Lower lobe of right lung (tissue), 2 donors: Measurements from ENCODE around the gene PI4K2A. TPM values are rescaled to one million over a fixed set of nuclear protein-coding genes. Genes with fewer than 3 reads are reported as not detected.
A peak's percentile ranks its signal among the peaks of the same experiment; 100 is the strongest.

ENCODE experiments used
- ATAC-seq, 2 donors: fragments of 200-7000 bp; cut with Tn5 transposase; one replicate each; pipeline ENCODE4 v1.9.1; 2020 to 2022; ENCODE audit warnings: mild to moderate bottlenecking in 2 of 2, moderate library complexity in 2 of 2
- DNase-seq: peaks from one replicate; pipeline ENCODE4 v3.0.0-alpha.2; 2020
- H3K27ac ChIP-seq: fragments of 200-600 bp; one replicate; pipeline ENCODE4 v1.8.0; 2022
- H3K27me3 ChIP-seq: fragments of 200-600 bp; one replicate; pipeline ENCODE4 v1.8.0; 2022; ENCODE audit warnings: low read depth
- H3K36me3 ChIP-seq: fragments of 200-600 bp; one replicate; pipeline ENCODE4 v1.8.0; 2022; ENCODE audit warnings: mild to moderate bottlenecking
- H3K4me1 ChIP-seq: fragments of 200-600 bp; one replicate; pipeline ENCODE4 v1.8.0; 2022
- H3K4me3 ChIP-seq: fragments of 200-600 bp; one replicate; pipeline ENCODE4 v1.8.0; 2022; ENCODE audit warnings: mild to moderate bottlenecking
- H3K9me3 ChIP-seq: fragments of 200-600 bp; one replicate; pipeline ENCODE4 v1.8.0; 2022
- intact Hi-C: fragments of 100-400 bp; cut with DNase I; formaldehyde crosslinking; loops from one replicate; pipeline ENCODE4 v1.11.0; 2022
- total RNA-seq: library from RNA; stranded (reverse); fragmentation: NEBNext Ultra II Directional; extraction: Animal tissue kit (Norgen Biotek cat#: 25700); gene quantifications from one replicate; pipeline ENCODE4 v1.2.1, GENCODE V29; 2021
- TF ChIP-seq, protein P1 (sequence below): fragments of 200-600 bp; IDR thresholded peaks from one replicate; pipeline ENCODE4 v1.8.0; 2022; ENCODE audit warnings: antibody characterized with exemption, mild to moderate bottlenecking
- donor health status: DM: no; HTN: yes; CAD: no; lungs with severe emphysema.

Gene PI4K2A
- total RNA-seq, 1 donor from 2014 or later, result 29.7 TPM

- no peaks in the 10 kb centered on the region for H3K9me3 ChIP-seq
- TF ChIP-seq, protein P1, sequence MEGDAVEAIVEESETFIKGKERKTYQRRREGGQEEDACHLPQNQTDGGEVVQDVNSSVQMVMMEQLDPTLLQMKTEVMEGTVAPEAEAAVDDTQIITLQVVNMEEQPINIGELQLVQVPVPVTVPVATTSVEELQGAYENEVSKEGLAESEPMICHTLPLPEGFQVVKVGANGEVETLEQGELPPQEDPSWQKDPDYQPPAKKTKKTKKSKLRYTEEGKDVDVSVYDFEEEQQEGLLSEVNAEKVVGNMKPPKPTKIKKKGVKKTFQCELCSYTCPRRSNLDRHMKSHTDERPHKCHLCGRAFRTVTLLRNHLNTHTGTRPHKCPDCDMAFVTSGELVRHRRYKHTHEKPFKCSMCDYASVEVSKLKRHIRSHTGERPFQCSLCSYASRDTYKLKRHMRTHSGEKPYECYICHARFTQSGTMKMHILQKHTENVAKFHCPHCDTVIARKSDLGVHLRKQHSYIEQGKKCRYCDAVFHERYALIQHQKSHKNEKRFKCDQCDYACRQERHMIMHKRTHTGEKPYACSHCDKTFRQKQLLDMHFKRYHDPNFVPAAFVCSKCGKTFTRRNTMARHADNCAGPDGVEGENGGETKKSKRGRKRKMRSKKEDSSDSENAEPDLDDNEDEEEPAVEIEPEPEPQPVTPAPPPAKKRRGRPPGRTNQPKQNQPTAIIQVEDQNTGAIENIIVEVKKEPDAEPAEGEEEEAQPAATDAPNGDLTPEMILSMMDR, result no peak
- H3K4me1 ChIP-seq, result no peaks in the 10 kb centered on the region
- no peaks in the 10 kb centered on the region for H3K27me3 ChIP-seq
- DNase-seq (peak; percentile 65), ATAC-seq (peak; percentile 80 to 87)
- no peaks in the 10 kb centered on the region for H3K36me3 ChIP-seq
- peak overlapping the region; percentile 58 for H3K27ac ChIP-seq
- intact Hi-C loops, result no loop called here
- H3K4me3 ChIP-seq, result no peak overlapping the region
These were observed 31.4 kb upstream of the PI4K2A start for GRCh38 chr10:97608991-97609561.

- no peak for DNase-seq
- H3K27me3 ChIP-seq, result no peaks in the 10 kb centered on the region
- H3K9me3 ChIP-seq, result no peaks in the 10 kb centered on the region
- no peak overlapping the region for H3K4me3 ChIP-seq
- H3K4me1 ChIP-seq, result no peaks in the 10 kb centered on the region
- no peak for ATAC-seq
- TF ChIP-seq, protein P1, result no peak
- intact Hi-C loops, result no loop called here
- peaks cover 7% of the 10 kb centered on the region for H3K36me3 ChIP-seq
- H3K27ac ChIP-seq, result no peak overlapping the region
These were observed 29.0 kb upstream of the PI4K2A start for GRCh38 chr10:97611473-97611872.

GRCh38 chr10:97612386-97612785, 28.1 kb upstream of the PI4K2A start:
- no peaks in the 10 kb centered on the region for H3K9me3 ChIP-seq
- intact Hi-C loops, result no loop called here
- ATAC-seq, result peak; percentile 60 to 81
- H3K4me3 ChIP-seq, result no peak overlapping the region
- peaks cover 7% of the 10 kb centered on the region for H3K36me3 ChIP-seq
- no peak for DNase-seq
- H3K4me1 ChIP-seq, result no peaks in the 10 kb centered on the region
- TF ChIP-seq, protein P1, result peak; percentile 35
- no peak overlapping the region for H3K27ac ChIP-seq
- H3K27me3 ChIP-seq, result no peaks in the 10 kb centered on the region

DNA sequence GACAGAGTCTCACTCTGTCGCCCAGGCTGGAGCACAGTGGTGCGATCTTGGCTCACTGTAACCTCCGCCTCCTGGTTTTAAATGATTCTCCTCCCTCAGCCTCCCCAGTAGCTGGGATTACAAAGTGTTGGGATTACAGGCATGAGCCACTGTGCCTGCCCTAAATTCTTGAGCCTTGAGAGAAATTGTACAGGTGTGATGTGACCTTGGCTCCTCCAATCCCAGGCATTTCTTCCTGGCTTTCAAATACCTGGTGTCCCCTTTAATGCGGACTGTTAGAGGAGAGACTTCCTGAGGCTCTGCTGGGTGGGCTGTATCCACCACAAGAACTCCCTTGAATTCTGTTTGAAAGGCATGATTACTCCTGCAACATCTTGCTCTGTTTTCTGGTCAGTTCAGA, 22.2 kb upstream of the PI4K2A start:
- ATAC-seq (no peak), DNase-seq (no peak)
- no peaks in the 10 kb centered on the region for H3K9me3 ChIP-seq
- no peaks in the 10 kb centered on the region for H3K4me1 ChIP-seq
- H3K27ac ChIP-seq, result no peak overlapping the region
- no peaks in the 10 kb centered on the region for H3K27me3 ChIP-seq
- TF ChIP-seq, protein P1, result no peak
- H3K36me3 ChIP-seq, result peaks cover 7% of the 10 kb centered on the region
- intact Hi-C loops, result no loop called here
- no peak overlapping the region for H3K4me3 ChIP-seq

DNA sequence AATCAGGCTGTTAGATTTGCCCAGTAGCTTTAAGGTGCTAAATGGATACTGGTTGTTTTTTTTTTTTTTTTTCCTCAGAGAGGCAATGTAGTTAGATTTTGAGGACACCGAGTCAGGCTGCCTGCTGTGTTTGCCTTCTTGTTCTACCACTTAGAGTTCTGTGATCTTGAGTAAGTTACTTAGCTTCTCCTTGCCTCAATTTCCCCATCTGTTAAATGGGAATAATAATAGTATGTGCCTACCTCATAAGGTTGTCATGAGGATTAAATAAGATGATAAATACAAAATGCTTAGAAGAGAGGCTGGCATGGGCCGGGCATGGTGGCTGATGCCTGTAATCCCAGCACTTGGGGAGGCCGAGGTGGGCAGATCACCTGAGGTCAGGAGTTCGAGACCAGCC, 21.7 kb upstream of the PI4K2A start:
- DNase-seq, result no peak
- no peak overlapping the region for H3K4me3 ChIP-seq
- TF ChIP-seq, protein P1, result no peak
- no peaks in the 10 kb centered on the region for H3K4me1 ChIP-seq
- intact Hi-C loops, result no loop called here
- ATAC-seq, result no peak
- no peak overlapping the region for H3K27ac ChIP-seq
- H3K9me3 ChIP-seq, result no peaks in the 10 kb centered on the region
- no peaks in the 10 kb centered on the region for H3K27me3 ChIP-seq
- H3K36me3 ChIP-seq, result peaks cover 7% of the 10 kb centered on the region
